Activated CD4-positive, alpha-beta T cell treated with anti-CD3 and anti-CD28 coated beads for 24 hours (primary cell): ENCODE measurements around the gene POU6F2.
"Not testable (repeated sequence)": the region's sequence is repeated elsewhere in the genome, so short reads cannot be mapped to it uniquely, and the experiment has no call there.

Experiments
- DNase-seq, 2 donors: peaks; one replicate each; pipeline ENCODE4 v3.0.0-alpha.2; 2020; ENCODE audit warnings: low read depth in 2 of 2

The POU6F2 gene

GRCh38 chr7:39301543-39301942, 323.8 kb downstream of the POU6F2 start:
- no peak for DNase-seq

- DNase-seq = no peak
Observed at GRCh38 chr7:39304178-39304577, 326.5 kb downstream of the POU6F2 start.

- no peak for DNase-seq
Observed at GRCh38 chr7:39304668-39305405, 327.1 kb downstream of the POU6F2 start.

GRCh38 chr7:39306016-39306570, 328.4 kb downstream of the POU6F2 start:
- no peak for DNase-seq

GRCh38 chr7:39310699-39311098, 333.0 kb downstream of the POU6F2 start:
- no peak for DNase-seq

- no peak for DNase-seq
Observed at GRCh38 chr7:39312254-39312989, 334.7 kb downstream of the POU6F2 start.

GRCh38 chr7:39313376-39313775, 335.7 kb downstream of the POU6F2 start:
- DNase-seq = no peak

- DNase-seq = no peak
Observed at GRCh38 chr7:39313974-39314373, 336.3 kb downstream of the POU6F2 start.

GRCh38 chr7:39317107-39317506, 339.4 kb downstream of the POU6F2 start:
- no peak for DNase-seq

- no peak for DNase-seq
Observed at GRCh38 chr7:39317896-39318295, 340.2 kb downstream of the POU6F2 start.

- no peak for DNase-seq
Observed at GRCh38 chr7:39321245-39321644, 343.5 kb downstream of the POU6F2 start.

GRCh38 chr7:39321909-39322498, 344.3 kb downstream of the POU6F2 start:
- no peak for DNase-seq

GRCh38 chr7:39324139-39324760, 346.5 kb downstream of the POU6F2 start:
- no peak for DNase-seq

GRCh38 chr7:39331607-39332006, 353.9 kb downstream of the POU6F2 start:
- not testable (repeated sequence) for DNase-seq

- DNase-seq = no peak
Observed at GRCh38 chr7:39332142-39332541, 354.4 kb downstream of the POU6F2 start.

- DNase-seq = no peak
Observed at GRCh38 chr7:39333701-39334100, 356.0 kb downstream of the POU6F2 start.

- no peak for DNase-seq
Observed at GRCh38 chr7:39336442-39336841, 358.7 kb downstream of the POU6F2 start.

- DNase-seq = no peak
Observed at GRCh38 chr7:39338716-39339115, 361.0 kb downstream of the POU6F2 start.

GRCh38 chr7:39339591-39339990, 361.9 kb downstream of the POU6F2 start:
- no peak for DNase-seq

- no peak for DNase-seq
Observed at GRCh38 chr7:39341083-39341482, 363.4 kb downstream of the POU6F2 start.

GRCh38 chr7:39342763-39343162, 365.1 kb downstream of the POU6F2 start:
- no peak for DNase-seq

GRCh38 chr7:39349452-39350123, 371.9 kb downstream of the POU6F2 start:
- no peak for DNase-seq
